Neural cell (in vitro differentiated cells): ENCODE data around the gene NRCAM. TPM values are rescaled to one million over a fixed set of nuclear protein-coding genes. Genes with fewer than 3 reads are reported as not detected.
A peak's percentile ranks its signal among the peaks of the same experiment; 100 is the strongest.

ENCODE experiments used
- H2AFZ ChIP-seq: fragments of 200-600, 300-800 bp; sonication (generic), shearing (Covaris generic); 2 replicates; pipeline ENCODE4 v1.6.0; 2014; ENCODE audit warnings: low read depth, mild to moderate bottlenecking, antibody characterized with exemption, low read length, moderate library complexity
- H3F3A ChIP-seq: fragments of 200-600 bp; shearing (Covaris generic); 2 replicates; pipeline ENCODE4 v1.6.1; 2016; ENCODE audit warnings: mild to moderate bottlenecking, moderate library complexity, mixed read lengths, antibody characterized with exemption, low read length; ENCODE audit not compliant: insufficient read depth, poor library complexity, severe bottlenecking
- H3K27ac ChIP-seq: fragments of 200-600, 300-800 bp; sonication (generic), shearing (Covaris generic); 2 replicates; pipeline ENCODE4 v1.5.1; 2014; ENCODE audit warnings: mild to moderate bottlenecking, low read length, moderate library complexity
- H3K27me3 ChIP-seq: fragments of 300-800, 200-600 bp; sonication (generic), shearing (Covaris generic); 2 replicates; pipeline ENCODE4 v1.6.0; 2014; ENCODE audit warnings: mild to moderate bottlenecking, low read depth, low read length, moderate library complexity; ENCODE audit not compliant: insufficient read depth
- H3K36me3 ChIP-seq: fragments of 300-800, 200-600 bp; sonication (generic), shearing (Covaris generic); 2 replicates; pipeline ENCODE4 v1.5.1; 2014; ENCODE audit warnings: mild to moderate bottlenecking, antibody characterized with exemption, low read length, moderate library complexity; ENCODE audit not compliant: insufficient read depth
- H3K4me2 ChIP-seq: fragments of 300-800, 200-600 bp; sonication (generic), shearing (Covaris generic); 2 replicates; pipeline ENCODE4 v1.6.0; 2014; ENCODE audit warnings: mild to moderate bottlenecking, low read length
- H3K4me3 ChIP-seq: fragments of 300-800, 200-600 bp; sonication (generic), shearing (Covaris generic); 2 replicates; pipeline ENCODE4 v1.5.1; 2014; ENCODE audit warnings: mild to moderate bottlenecking, low read length, moderate library complexity
- H3K79me2 ChIP-seq: fragments of 200-600 bp; shearing (Covaris generic); replicated peaks from 2 replicates; pipeline ENCODE4 v1.6.0; 2014; ENCODE audit warnings: mild to moderate bottlenecking, low read length, moderate library complexity; ENCODE audit not compliant: insufficient read depth
- H3K9ac ChIP-seq: fragments of 300-800, 200-600 bp; sonication (generic), shearing (Covaris generic); 2 replicates; pipeline ENCODE4 v1.6.1; 2016; ENCODE audit warnings: mild to moderate bottlenecking, low read length, mixed read lengths
- H3K9me2 ChIP-seq: fragments of 200-600 bp; shearing (Covaris generic); 2 replicates; pipeline ENCODE4 v1.6.1; 2016; ENCODE audit warnings: mild to moderate bottlenecking, low read length, mixed read lengths; ENCODE audit not compliant: insufficient read depth
- H3K9me3 ChIP-seq: fragments of 200-600, 300-800 bp; sonication (generic), shearing (Covaris generic); 2 replicates; pipeline ENCODE4 v1.6.1; 2016; ENCODE audit warnings: mild to moderate bottlenecking, mixed run types, low read length, moderate library complexity, mixed read lengths
- H4K20me1 ChIP-seq: fragments of 200-600 bp; shearing (Covaris generic); 2 replicates; pipeline ENCODE4 v1.6.1; 2016; ENCODE audit warnings: mild to moderate bottlenecking, mixed run types; ENCODE audit not compliant: insufficient read depth
- CTCF ChIP-seq: fragments of 450-650 bp; IDR thresholded peaks from 2 replicates; pipeline ENCODE4 v1.5.1; 2014; ENCODE audit warnings: antibody characterized with exemption, mild to moderate bottlenecking, moderate library complexity; ENCODE audit not compliant: poor library complexity, severe bottlenecking
- EP300 ChIP-seq: fragments of 450-650 bp; conservative IDR thresholded peaks from 2 replicates; pipeline ENCODE4 v1.6.1; 2014; ENCODE audit warnings: antibody characterized with exemption, mild to moderate bottlenecking, moderate library complexity; ENCODE audit not compliant: poor library complexity, severe bottlenecking
- EZH2 ChIP-seq: fragments of 200-600, 300-800 bp; shearing (Covaris generic), sonication (generic); IDR thresholded peaks from 2 replicates; pipeline ENCODE4 v1.6.1; 2014; ENCODE audit warnings: antibody characterized with exemption, low read length, borderline replicate concordance, mild to moderate bottlenecking; ENCODE audit not compliant: insufficient read depth, poor library complexity, severe bottlenecking
- MXI1 ChIP-seq: fragments of 450-650 bp; conservative IDR thresholded peaks from 2 replicates; pipeline ENCODE4 v1.6.1; 2014; ENCODE audit warnings: antibody characterized with exemption, mild to moderate bottlenecking; ENCODE audit not compliant: poor library complexity, severe bottlenecking
- POLR2AphosphoS5 ChIP-seq: IDR thresholded peaks from 2 replicates; pipeline ENCODE4 v1.6.1; 2012
- RAD21 ChIP-seq: fragments of 450-650 bp; conservative IDR thresholded peaks from 2 replicates; pipeline ENCODE4 v1.6.1; 2014; ENCODE audit warnings: antibody characterized with exemption, mild to moderate bottlenecking, moderate library complexity
- SMC3 ChIP-seq: fragments of 450-650 bp; conservative IDR thresholded peaks from 2 replicates; pipeline ENCODE4 v1.6.1; 2014; ENCODE audit warnings: antibody characterized with exemption, mild to moderate bottlenecking, moderate library complexity; ENCODE audit not compliant: poor library complexity
- TAF1 ChIP-seq: IDR thresholded peaks from 2 replicates; pipeline ENCODE4 v1.6.1; 2012; ENCODE audit warnings: low read depth
- polyA plus RNA-seq: library from polyadenylated mRNA; depleted of rRNA; stranded (reverse); fragments of >200 nt; gene quantifications from 2 replicates; pipeline ENCODE4 v1.2.3, GENCODE V29; 2014
- TF ChIP-seq, protein P1 (sequence below): IDR thresholded peaks from 2 replicates; pipeline ENCODE4 v1.6.1; 2012; ENCODE audit warnings: borderline replicate concordance

The NRCAM gene
- polyA plus RNA-seq, 1 donor from 2014 or later: 90.9 TPM

DNA sequence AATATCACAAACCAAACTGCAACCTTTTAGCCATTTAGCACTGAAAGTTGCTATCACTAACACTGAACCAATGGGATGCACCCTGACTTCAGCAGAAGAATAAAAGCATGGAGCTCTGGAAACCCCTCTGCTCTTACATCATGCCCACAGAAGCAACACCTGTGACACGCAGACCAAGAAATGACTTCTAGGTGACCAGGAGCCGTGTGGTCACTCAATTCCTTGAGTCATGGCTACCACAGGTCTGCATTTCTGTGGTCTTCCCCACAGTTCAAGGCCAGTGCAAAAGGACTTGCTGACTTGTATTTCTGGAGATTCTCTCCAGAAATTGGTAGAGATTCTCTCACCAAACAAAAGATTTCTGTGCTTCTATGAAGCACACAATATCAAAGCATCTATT is 38.3 kb downstream of the NRCAM start:
- no peak overlapping the region for H3K9ac ChIP-seq
- H3K4me3 ChIP-seq: no peak overlapping the region
- no peaks in the 10 kb centered on the region for H3K27me3 ChIP-seq
- H3K79me2 ChIP-seq: peaks cover 27% of the 10 kb centered on the region
- H2AFZ ChIP-seq: no peak overlapping the region
- no peak overlapping the region for H3K27ac ChIP-seq
- H4K20me1 ChIP-seq: no peaks in the 10 kb centered on the region
- no peaks in the 10 kb centered on the region for H3K9me2 ChIP-seq
- no peaks in the 10 kb centered on the region for H3K36me3 ChIP-seq
- H3F3A ChIP-seq: peaks cover 4% of the 10 kb centered on the region
- H3K4me2 ChIP-seq: no peak overlapping the region
- no peaks in the 10 kb centered on the region for H3K9me3 ChIP-seq
- no peak for TF ChIP-seq RAD21
- TF ChIP-seq CTCF: no peak
- no peak for TF ChIP-seq TAF1
- no peak for TF ChIP-seq POLR2AphosphoS5
- no peak for TF ChIP-seq EZH2
- no peak for TF ChIP-seq EP300
- TF ChIP-seq, protein P1, sequence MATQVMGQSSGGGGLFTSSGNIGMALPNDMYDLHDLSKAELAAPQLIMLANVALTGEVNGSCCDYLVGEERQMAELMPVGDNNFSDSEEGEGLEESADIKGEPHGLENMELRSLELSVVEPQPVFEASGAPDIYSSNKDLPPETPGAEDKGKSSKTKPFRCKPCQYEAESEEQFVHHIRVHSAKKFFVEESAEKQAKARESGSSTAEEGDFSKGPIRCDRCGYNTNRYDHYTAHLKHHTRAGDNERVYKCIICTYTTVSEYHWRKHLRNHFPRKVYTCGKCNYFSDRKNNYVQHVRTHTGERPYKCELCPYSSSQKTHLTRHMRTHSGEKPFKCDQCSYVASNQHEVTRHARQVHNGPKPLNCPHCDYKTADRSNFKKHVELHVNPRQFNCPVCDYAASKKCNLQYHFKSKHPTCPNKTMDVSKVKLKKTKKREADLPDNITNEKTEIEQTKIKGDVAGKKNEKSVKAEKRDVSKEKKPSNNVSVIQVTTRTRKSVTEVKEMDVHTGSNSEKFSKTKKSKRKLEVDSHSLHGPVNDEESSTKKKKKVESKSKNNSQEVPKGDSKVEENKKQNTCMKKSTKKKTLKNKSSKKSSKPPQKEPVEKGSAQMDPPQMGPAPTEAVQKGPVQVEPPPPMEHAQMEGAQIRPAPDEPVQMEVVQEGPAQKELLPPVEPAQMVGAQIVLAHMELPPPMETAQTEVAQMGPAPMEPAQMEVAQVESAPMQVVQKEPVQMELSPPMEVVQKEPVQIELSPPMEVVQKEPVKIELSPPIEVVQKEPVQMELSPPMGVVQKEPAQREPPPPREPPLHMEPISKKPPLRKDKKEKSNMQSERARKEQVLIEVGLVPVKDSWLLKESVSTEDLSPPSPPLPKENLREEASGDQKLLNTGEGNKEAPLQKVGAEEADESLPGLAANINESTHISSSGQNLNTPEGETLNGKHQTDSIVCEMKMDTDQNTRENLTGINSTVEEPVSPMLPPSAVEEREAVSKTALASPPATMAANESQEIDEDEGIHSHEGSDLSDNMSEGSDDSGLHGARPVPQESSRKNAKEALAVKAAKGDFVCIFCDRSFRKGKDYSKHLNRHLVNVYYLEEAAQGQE: no peak
- TF ChIP-seq MXI1: no peak
- TF ChIP-seq SMC3: no peak

- Histone ChIP-seq H3K27me3 (no peaks in the 10 kb centered on the region), H3K4me3 (peak overlapping the region; percentile 57), H3K9ac (no peak overlapping the region), H3K4me2 (no peak overlapping the region), H4K20me1 (no peaks in the 10 kb centered on the region), H3K9me3 (no peaks in the 10 kb centered on the region), H3K9me2 (no peaks in the 10 kb centered on the region), H3F3A (peaks cover 4% of the 10 kb centered on the region), H3K79me2 (peaks cover 30% of the 10 kb centered on the region), H3K27ac (peak overlapping the region; percentile 87), H3K36me3 (no peaks in the 10 kb centered on the region), H2AFZ (no peak overlapping the region)
- TF ChIP-seq EP300: no peak
- no peak for TF ChIP-seq MXI1
- TF ChIP-seq CTCF: no peak
- no peak for TF ChIP-seq POLR2AphosphoS5
- TF ChIP-seq RAD21: no peak
- TF ChIP-seq EZH2: no peak
- TF ChIP-seq, protein P1: no peak
- TF ChIP-seq SMC3: no peak
Measured at GRCh38 chr7:108417144-108417543, 39.1 kb downstream of the NRCAM start.
